ENCODE measurements around the gene FAM219B. TPM values are rescaled to one million over a fixed set of nuclear protein-coding genes. Genes with fewer than 3 reads are reported as not detected.

The FAM219B gene
- total RNA-seq, 1 experiment from 2014 or later, result 99.6 TPM

- TF ChIP-seq OVOL2 (CRISPR knock-in tag; IDR thresholded peaks at IDR 0.05; ENCODE audit: borderline replicate concordance) (no peak), CTCF (IDR thresholded peaks at IDR 0.05) (no peak), ZNF138 (CRISPR knock-in tag; conservative IDR thresholded peaks at IDR 0.05) (no peak)
Measured at GRCh38 chr15:74893627-74894026, 13.0 kb downstream of the FAM219B start (continued).

GRCh38 chr15:74892931-74893330 lies 13.7 kb downstream of the FAM219B start:
- DNase-seq (ENCODE audit: low spot score) (no peak), ATAC-seq (no peak)
- H3K9me3 Mint-ChIP-seq, result no peaks in the 10 kb centered on the region
- H3K36me3 Mint-ChIP-seq, result peaks cover 29% of the 10 kb centered on the region
- ChIA-PET CTCF (interaction anchor here (1.1 kb wide), 1 partner anchor 9 kb away, joined by 3 read pairs; no protein-coding TSS in a partner anchor), POLR2A (no interaction called here)
- TF ChIP-seq SOX15 (CRISPR knock-in tag; IDR thresholded peaks at IDR 0.05), result no peak
- no peak for TF ChIP-seq ETV6 (CRISPR knock-in tag; IDR thresholded peaks at IDR 0.05)
- TF ChIP-seq ZNF416 (CRISPR knock-in tag; IDR thresholded peaks at IDR 0.05), result no peak
- TF ChIP-seq ATF3 (CRISPR knock-in tag; conservative IDR thresholded peaks at IDR 0.05), result no peak
- no peak for TF ChIP-seq FOXK1 (CRISPR knock-in tag; IDR thresholded peaks at IDR 0.05)
- no peak for TF ChIP-seq ZNF263 (CRISPR knock-in tag; IDR thresholded peaks at IDR 0.05; ENCODE audit: low read depth)
- TF ChIP-seq ZSCAN18 (CRISPR knock-in tag; IDR thresholded peaks at IDR 0.05), result no peak
- no peak for TF ChIP-seq ZNF423 (CRISPR knock-in tag; IDR thresholded peaks at IDR 0.05)
- no peak for TF ChIP-seq FOXJ3 (CRISPR knock-in tag; IDR thresholded peaks at IDR 0.05; ENCODE audit: borderline replicate concordance)
- TF ChIP-seq OVOL2 (CRISPR knock-in tag; IDR thresholded peaks at IDR 0.05; ENCODE audit: borderline replicate concordance), result no peak
- TF ChIP-seq FOXP1 (CRISPR knock-in tag; IDR thresholded peaks at IDR 0.05; ENCODE audit: borderline replicate concordance), result no peak
- no peak for TF ChIP-seq ZNF219 (CRISPR knock-in tag; IDR thresholded peaks at IDR 0.05; ENCODE audit: borderline replicate concordance)
- TF ChIP-seq PRDM15 (CRISPR knock-in tag; IDR thresholded peaks at IDR 0.05), result no peak
- no peak for TF ChIP-seq ZNF138 (CRISPR knock-in tag; conservative IDR thresholded peaks at IDR 0.05)
- TF ChIP-seq KAT7 (CRISPR knock-in tag; IDR thresholded peaks at IDR 0.05; ENCODE audit: borderline replicate concordance), result no peak
- no peak for TF ChIP-seq ZNF425 (CRISPR knock-in tag; conservative IDR thresholded peaks at IDR 0.05)
- no peak for TF ChIP-seq PREB (CRISPR knock-in tag; IDR thresholded peaks at IDR 0.05; ENCODE audit: borderline replicate concordance)
- H3K27me3 Mint-ChIP-seq (ENCODE audit: low read depth), result no peaks in the 10 kb centered on the region
- H3K27ac Mint-ChIP-seq, result no peak overlapping the region
- H3K4me1 Mint-ChIP-seq, result peaks cover 18% of the 10 kb centered on the region
- no peak overlapping the region for H3K4me3 Mint-ChIP-seq
